Large intestine (tissue), 12 donors: ENCODE measurements around the gene OR6V1. TPM values are rescaled to one million over a fixed set of nuclear protein-coding genes. Genes with fewer than 3 reads are reported as not detected.

Source experiments
- DNase-seq, 2 donors: peaks; one replicate each; pipeline versions ENCODE4 v3.0.0 to v3.0.0-alpha.2; 2013
- H3K27ac ChIP-seq: one replicate; pipeline ENCODE4 v1.5.1; 2013; ENCODE audit warnings: low read length
- H3K27me3 ChIP-seq: 2 replicates; pipeline ENCODE4 v1.6.1; 2013; ENCODE audit warnings: low read length; ENCODE audit not compliant: control insufficient read depth, insufficient read depth
- H3K36me3 ChIP-seq: 2 replicates; pipeline ENCODE4 v1.6.1; 2013; ENCODE audit warnings: low read length; ENCODE audit not compliant: control insufficient read depth, insufficient read depth
- H3K4me1 ChIP-seq: one replicate; pipeline ENCODE4 v1.6.1; 2013; ENCODE audit warnings: low read length; ENCODE audit not compliant: control insufficient read depth, insufficient read depth
- H3K4me3 ChIP-seq: one replicate; pipeline ENCODE4 v1.5.1; 2013; ENCODE audit warnings: low read length
- H3K9me3 ChIP-seq: one replicate; pipeline ENCODE4 v1.6.1; 2013; ENCODE audit warnings: mild to moderate bottlenecking, low read depth, low read length, moderate library complexity; ENCODE audit not compliant: control insufficient read depth
- WGBS: methylation state at CpG from one replicate; pipeline ENCODE4 v1.1.5; 2013; ENCODE audit warnings: low lambda C conversion rate; ENCODE audit not compliant: insufficient coverage; 5-methylcytosine and 5-hydroxymethylcytosine counted together
- long read RNA-seq, 11 donors: transcript quantifications; one replicate each; lab custom pipeline, GENCODE V29; 2026
- polyA plus RNA-seq: library from polyadenylated mRNA; unstranded; fragments of 120-200 nt; gene quantifications from one replicate; pipeline ENCODE4 v1.2.1, GENCODE V29; 2013

Gene OR6V1, protein sequence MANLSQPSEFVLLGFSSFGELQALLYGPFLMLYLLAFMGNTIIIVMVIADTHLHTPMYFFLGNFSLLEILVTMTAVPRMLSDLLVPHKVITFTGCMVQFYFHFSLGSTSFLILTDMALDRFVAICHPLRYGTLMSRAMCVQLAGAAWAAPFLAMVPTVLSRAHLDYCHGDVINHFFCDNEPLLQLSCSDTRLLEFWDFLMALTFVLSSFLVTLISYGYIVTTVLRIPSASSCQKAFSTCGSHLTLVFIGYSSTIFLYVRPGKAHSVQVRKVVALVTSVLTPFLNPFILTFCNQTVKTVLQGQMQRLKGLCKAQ
- not detected for polyA plus RNA-seq
- long read RNA-seq, donor 1: 0 reads
- long read RNA-seq, donor 2: 0 reads
- long read RNA-seq, donor 3: 0 reads
- long read RNA-seq, donor 4: 0 reads
- long read RNA-seq, donor 5: 0 reads
- long read RNA-seq, donor 6: 0 reads
- long read RNA-seq, donor 7: 0 reads
- long read RNA-seq, donor 8: 0 reads
- long read RNA-seq, donor 9: 0 reads
- long read RNA-seq, donor 10: 0 reads
- long read RNA-seq, donor 11: 0 reads

DNA sequence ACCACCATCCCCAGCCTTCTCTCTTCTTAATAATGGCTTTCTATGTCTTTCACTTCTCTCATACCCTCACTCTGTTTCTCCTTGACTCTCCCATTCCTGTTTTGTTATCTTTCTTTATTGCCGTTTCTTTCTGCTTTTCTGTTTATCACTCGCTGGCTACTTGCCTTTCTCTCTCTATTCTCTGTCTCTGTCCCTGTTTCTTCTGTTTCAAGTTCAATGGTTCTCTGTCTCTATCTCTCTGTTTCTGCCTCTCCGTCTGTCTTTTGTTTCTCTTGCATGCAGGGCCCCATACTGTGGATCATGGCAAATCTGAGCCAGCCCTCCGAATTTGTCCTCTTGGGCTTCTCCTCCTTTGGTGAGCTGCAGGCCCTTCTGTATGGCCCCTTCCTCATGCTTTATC, at the start of gene OR6V1:
OR6V1 (plus strand) TSS at position 301 of the 400 bp plus-strand sequence; CDS start at position 301, 0 bp downstream.
- Histone ChIP-seq H3K9me3 (no peaks in the 10 kb centered on the region), H3K4me1 (peaks cover 17% of the 10 kb centered on the region), H3K27ac (no peak within 1 kb of the TSS), H3K36me3 (no peaks in the 10 kb centered on the region), H3K4me3 (no peak within 1 kb of the TSS), H3K27me3 (no peaks in the 10 kb centered on the region)
- WGBS: 87% methylated on average over 2 of the region's 4 CpGs
- DNase-seq: no peak

DNA sequence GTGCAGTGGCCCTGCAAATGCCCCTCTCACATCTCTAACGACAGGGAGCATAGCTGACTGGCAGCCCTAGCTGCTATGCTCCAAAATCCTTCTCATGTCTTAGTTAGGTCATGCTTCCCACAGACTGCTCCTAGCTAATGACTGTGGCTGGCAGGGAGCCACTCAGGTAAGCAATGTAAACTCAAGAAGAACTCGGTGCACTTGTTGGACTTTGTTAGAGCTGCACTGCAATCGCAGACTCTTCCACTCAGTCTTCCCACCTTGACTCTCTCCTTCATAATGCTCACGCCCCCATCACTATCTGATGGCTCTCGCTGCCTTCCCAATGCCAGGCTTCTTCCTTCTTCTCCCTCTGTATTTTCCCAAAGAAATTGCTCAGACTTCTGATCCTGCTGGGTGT, 49.2 kb upstream of the OR6V1 start:
- 37% methylated on average over 3 of the region's 5 CpGs for WGBS
- no peaks in the 10 kb centered on the region for H3K36me3 ChIP-seq
- no peak overlapping the region for H3K27ac ChIP-seq
- H3K27me3 ChIP-seq: no peaks in the 10 kb centered on the region
- DNase-seq: peak; percentile 41 to 83
- H3K4me3 ChIP-seq: no peak overlapping the region
- H3K9me3 ChIP-seq: no peaks in the 10 kb centered on the region
- H3K4me1 ChIP-seq: peaks cover 8% of the 10 kb centered on the region

DNA sequence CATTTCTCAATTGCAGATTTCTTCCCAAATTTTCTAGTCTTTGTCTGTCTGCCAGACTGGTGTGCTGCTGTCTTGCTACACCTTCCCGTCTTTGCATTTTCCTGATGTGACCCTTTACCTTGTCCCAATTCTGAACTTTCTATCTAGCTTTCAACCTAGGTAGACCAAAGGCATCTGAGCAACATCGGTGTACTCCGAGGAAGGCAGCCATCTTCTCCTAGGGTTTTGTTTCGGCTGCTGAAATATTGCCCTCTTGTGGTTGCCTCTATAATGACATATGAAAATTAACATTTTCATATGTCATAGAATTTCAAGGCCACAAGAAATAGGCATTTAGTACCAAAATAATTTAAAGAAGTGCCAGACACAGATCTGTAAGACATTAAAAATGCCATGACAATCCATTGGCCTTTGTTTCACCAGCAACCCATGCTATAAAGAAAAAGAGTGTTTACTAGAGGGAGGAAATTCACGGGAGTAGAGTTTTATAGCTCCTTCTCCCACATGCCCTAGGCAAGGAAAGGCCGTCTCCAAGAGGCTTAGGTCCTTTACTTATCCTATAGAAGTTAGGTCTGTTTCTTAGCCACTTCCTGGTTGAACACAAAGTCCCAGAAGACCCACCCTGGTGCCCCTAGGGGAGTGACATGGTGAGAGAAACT, 48.6 kb upstream of the OR6V1 start:
- H3K36me3 ChIP-seq: no peaks in the 10 kb centered on the region
- no peak overlapping the region for H3K27ac ChIP-seq
- H3K4me3 ChIP-seq: no peak overlapping the region
- 50% methylated on average over 1 of the region's 6 CpGs for WGBS
- peak in 1 of 2 donors; percentile 33 for DNase-seq
- H3K27me3 ChIP-seq: no peaks in the 10 kb centered on the region
- peaks cover 8% of the 10 kb centered on the region for H3K4me1 ChIP-seq
- H3K9me3 ChIP-seq: no peaks in the 10 kb centered on the region

DNA sequence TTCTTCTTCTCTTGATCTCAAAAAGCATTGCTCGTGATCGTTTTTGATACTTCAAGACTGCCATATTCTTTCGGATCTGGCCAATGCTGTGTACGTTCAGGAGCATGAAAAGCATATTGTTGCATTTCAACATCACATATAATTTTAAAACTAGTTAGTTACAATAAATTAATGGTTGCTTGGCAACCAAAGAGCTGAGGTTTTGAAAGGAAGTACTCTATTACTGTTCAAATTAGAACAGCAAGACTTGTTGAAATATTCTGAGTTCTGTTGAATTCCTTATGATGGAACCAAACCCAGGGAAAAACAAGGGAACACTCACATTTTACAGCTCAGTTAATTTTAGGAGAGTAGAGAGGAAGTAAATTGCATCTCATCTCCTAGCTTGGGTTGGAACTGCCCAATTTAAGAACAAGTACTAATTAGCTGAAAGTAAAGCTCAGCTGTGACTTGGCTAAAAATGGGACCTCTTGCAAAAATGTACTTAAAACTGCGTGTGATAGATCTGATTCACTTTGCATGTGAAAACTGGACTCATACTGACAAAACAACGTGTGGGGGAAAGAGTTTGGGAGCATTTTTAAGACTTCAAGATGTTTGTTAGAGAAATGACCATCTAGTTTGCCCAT, 46.4 kb upstream of the OR6V1 start:
- Histone ChIP-seq H3K4me1 (peaks cover 4% of the 10 kb centered on the region), H3K27me3 (no peaks in the 10 kb centered on the region), H3K27ac (no peak overlapping the region), H3K9me3 (no peaks in the 10 kb centered on the region), H3K4me3 (no peak overlapping the region), H3K36me3 (no peaks in the 10 kb centered on the region)
- WGBS: 100% methylated on average over 2 of the region's 6 CpGs
- no peak for DNase-seq

DNA sequence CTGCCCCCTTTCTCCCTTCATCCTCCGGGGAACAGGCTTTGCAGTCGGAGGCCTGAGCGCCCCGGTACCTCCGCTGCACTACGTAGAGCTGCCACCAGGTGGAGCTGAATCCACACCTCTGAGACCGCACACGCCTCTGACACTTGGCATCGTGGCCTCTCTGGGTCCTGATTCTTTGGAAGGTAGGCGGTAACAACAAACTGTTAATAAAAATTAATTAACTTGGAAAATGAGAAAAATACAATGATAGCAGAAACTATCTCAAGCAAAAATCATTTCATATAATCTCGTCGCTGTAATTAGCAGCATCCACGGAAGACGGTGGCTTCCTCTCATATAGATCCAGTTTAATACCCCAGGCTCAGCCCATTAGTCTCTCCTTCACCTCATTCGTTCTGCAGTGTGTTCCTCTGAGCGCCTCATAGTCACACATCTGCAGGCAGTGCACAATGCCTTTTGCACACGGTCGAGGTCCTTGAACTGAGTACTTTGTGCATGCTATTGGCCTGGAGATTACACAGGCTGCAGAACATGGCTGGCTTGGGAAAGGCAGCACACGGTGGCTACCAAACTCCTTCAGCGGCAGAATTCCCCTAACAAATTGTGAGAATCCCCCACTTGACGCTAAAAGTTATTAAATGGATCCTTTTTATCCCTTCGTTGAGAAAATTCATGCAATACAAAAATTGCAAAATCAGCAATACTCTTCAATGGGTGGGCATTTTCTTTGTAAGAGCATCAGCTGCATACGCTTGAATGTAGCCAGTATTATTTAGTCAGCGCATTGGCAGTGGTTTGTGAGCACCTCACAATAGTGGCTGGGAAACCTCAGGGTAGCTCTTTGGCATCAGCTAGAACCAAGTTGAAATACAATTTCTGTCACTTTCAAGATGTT, 43.9 kb upstream of the OR6V1 start:
- Histone ChIP-seq H3K27ac (no peak overlapping the region), H3K9me3 (no peaks in the 10 kb centered on the region), H3K27me3 (no peaks in the 10 kb centered on the region), H3K4me1 (peaks cover 1% of the 10 kb centered on the region), H3K36me3 (no peaks in the 10 kb centered on the region), H3K4me3 (no peak overlapping the region)
- WGBS: 69% methylated on average over 6 of the region's 24 CpGs
- DNase-seq: peak; percentile 54 to 64

DNA sequence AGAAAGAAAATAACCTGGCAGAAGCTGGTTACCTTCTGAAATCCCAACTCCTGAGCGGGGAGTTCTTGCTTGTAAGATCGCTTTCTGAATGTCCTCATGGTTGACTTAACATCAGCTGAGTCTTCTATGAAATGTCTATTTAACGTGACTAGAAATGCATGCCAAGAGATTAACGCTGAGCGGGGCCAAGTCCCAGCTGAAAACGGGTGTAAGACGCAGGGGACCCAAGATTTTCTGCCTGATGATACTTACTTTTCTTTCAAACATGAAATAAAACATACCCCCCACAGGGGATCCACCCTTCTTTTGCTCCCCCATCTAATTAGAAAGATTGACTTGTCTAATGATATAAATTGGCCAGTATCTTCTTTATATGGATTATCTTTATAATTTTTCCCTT, 40.1 kb upstream of the OR6V1 start:
- Histone ChIP-seq H3K4me3 (no peak overlapping the region), H3K36me3 (no peaks in the 10 kb centered on the region), H3K27me3 (no peaks in the 10 kb centered on the region), H3K9me3 (no peaks in the 10 kb centered on the region), H3K4me1 (no peaks in the 10 kb centered on the region), H3K27ac (no peak overlapping the region)
- DNase-seq: no peak
- WGBS: no CpG with 5 or more reads among the region's 7 CpGs

DNA sequence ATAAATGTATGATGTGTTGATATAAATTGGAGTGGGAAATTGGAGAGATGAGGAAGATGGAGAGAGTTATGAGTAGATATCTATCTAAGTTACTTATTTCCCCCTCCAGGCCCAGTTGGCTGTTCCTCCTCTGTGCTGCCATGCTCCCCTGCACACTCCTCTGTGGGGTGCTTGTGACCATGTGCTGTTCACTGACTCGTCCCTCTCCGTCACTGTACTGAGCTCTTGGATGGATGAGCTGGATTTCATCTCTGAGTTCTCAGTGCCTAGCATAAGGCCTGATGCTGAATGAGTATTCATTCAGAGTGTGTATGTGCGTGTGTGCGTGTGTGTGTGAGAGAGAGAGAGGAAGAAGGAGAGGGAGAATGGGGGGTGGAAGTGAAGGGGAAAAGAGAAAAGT, 39.7 kb upstream of the OR6V1 start:
- Histone ChIP-seq H3K4me3 (no peak overlapping the region), H3K36me3 (no peaks in the 10 kb centered on the region), H3K4me1 (no peaks in the 10 kb centered on the region), H3K27me3 (no peaks in the 10 kb centered on the region), H3K27ac (no peak overlapping the region), H3K9me3 (no peaks in the 10 kb centered on the region)
- no peak for DNase-seq
- WGBS: 94% methylated on average over 2 of the region's 4 CpGs

DNA sequence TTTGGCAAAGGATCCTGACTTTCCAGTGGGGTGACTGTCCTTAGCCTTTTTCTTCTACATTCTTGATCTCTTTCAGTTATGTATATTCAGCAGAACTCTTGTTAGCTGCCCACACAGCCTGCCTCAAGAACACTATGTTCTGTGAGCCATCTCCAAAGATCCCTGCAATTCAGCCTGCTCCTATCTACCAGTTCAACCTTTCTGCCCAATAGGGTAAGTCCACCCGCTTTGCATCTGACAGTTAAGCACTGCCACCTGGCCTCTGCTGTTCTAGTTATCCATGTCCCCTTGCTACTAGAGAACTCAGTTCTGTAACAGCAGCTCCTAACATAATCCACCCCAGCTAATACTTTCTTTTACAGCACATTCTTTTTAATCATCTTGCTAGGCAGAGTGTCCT, 38.7 kb upstream of the OR6V1 start:
- Histone ChIP-seq H3K27me3 (no peaks in the 10 kb centered on the region), H3K4me1 (no peaks in the 10 kb centered on the region), H3K27ac (no peak overlapping the region), H3K9me3 (no peaks in the 10 kb centered on the region), H3K36me3 (no peaks in the 10 kb centered on the region), H3K4me3 (no peak overlapping the region)
- no peak for DNase-seq
- WGBS: no CpG with 5 or more reads among the region's 1 CpG

DNA sequence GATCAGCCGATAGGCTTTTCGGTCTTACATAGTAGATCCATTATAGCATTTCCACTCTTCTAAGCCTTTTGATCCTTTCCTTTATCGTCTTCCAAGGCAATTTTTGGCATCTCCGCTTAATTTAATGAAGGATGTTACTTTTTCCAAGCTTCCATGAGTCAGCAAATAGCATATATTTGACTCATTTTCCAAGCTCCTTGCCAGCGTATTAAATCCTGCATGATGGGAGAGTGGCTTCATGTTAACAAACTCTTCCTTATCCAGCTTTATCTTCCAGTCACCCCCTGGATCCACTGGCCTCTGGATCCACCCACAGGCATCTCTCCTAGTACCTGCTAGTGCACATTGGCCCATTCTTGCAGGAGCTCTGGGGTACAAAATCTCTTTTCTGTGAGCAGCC, 38.2 kb upstream of the OR6V1 start:
- Histone ChIP-seq H3K27me3 (no peaks in the 10 kb centered on the region), H3K27ac (no peak overlapping the region), H3K36me3 (no peaks in the 10 kb centered on the region), H3K4me1 (no peaks in the 10 kb centered on the region), H3K9me3 (no peaks in the 10 kb centered on the region), H3K4me3 (no peak overlapping the region)
- WGBS: 93% methylated on average over 4 of the region's 5 CpGs
- peak in 1 of 2 donors; percentile 12 for DNase-seq

DNA sequence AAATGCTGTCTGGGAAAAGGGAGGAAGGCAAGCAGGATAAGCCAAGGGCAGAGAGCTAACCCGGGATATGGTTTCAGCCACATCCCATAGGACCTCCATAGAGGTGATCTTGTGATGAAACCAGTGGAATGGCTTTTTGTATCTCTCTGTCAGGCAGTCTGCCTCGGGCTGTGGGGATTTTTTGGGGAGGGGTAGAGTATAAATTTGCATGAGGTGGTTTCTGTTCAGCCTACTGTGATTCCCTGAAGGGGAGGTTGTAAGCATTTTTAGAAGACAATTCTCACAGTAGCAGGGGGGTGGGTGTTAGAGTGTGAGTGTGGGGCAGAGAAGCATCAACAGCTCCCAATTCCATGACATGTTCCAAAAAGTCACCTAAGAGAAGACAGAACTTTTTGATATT, 37.1 kb upstream of the OR6V1 start:
- no peaks in the 10 kb centered on the region for H3K9me3 ChIP-seq
- H3K4me3 ChIP-seq: no peak overlapping the region
- no peaks in the 10 kb centered on the region for H3K4me1 ChIP-seq
- no peak overlapping the region for H3K27ac ChIP-seq
- no peak for DNase-seq
- no peaks in the 10 kb centered on the region for H3K36me3 ChIP-seq
- no CpG with 5 or more reads among the region's 2 CpGs for WGBS
- no peaks in the 10 kb centered on the region for H3K27me3 ChIP-seq
